Jurkat, Clone E6-1 (cell line): Measurements from ENCODE around the gene KIF3A.

ENCODE experiments used
- DNase-seq: peaks from one replicate; pipeline ENCODE4 v3.0.0-alpha.2; 2011; ENCODE audit warnings: low read depth, low spot score
- H3K4me3 ChIP-seq: 2 replicates; pipeline ENCODE4 v1.5.1; 2011; ENCODE audit warnings: mild to moderate bottlenecking, low read length, control low read depth, moderate library complexity

The KIF3A gene

GRCh38 chr5:132759114-132760048, 22.0 kb upstream of the KIF3A start:
- H3K4me3 ChIP-seq, result no peak overlapping the region
- no peak for DNase-seq

GRCh38 chr5:132758451-132758850, 21.1 kb upstream of the KIF3A start:
- no peak for DNase-seq
- no peak overlapping the region for H3K4me3 ChIP-seq

GRCh38 chr5:132756542-132756941, 19.2 kb upstream of the KIF3A start:
- no peak for DNase-seq
- H3K4me3 ChIP-seq, result no peak overlapping the region

- DNase-seq, result no peak
- H3K4me3 ChIP-seq, result no peak overlapping the region
Observed at GRCh38 chr5:132754947-132755346, 17.6 kb upstream of the KIF3A start.

GRCh38 chr5:132754111-132754510, 16.8 kb upstream of the KIF3A start:
- no peak overlapping the region for H3K4me3 ChIP-seq
- no peak for DNase-seq

GRCh38 chr5:132753135-132753987, 16.0 kb upstream of the KIF3A start:
- DNase-seq, result peak; percentile 91
- no peak overlapping the region for H3K4me3 ChIP-seq

- no peak for DNase-seq
- no peak overlapping the region for H3K4me3 ChIP-seq
Observed at GRCh38 chr5:132752581-132753125, 15.3 kb upstream of the KIF3A start.

- DNase-seq, result no peak
- no peak overlapping the region for H3K4me3 ChIP-seq
Observed at GRCh38 chr5:132751971-132752580, 14.7 kb upstream of the KIF3A start.

GRCh38 chr5:132751444-132751843, 14.1 kb upstream of the KIF3A start:
- no peak overlapping the region for H3K4me3 ChIP-seq
- DNase-seq, result no peak

- DNase-seq, result no peak
Observed at GRCh38 chr5:132750471-132751230, 13.3 kb upstream of the KIF3A start.

GRCh38 chr5:132749506-132749905, 12.2 kb upstream of the KIF3A start:
- DNase-seq, result no peak
- no peak overlapping the region for H3K4me3 ChIP-seq

More at GRCh38 chr5:132750471-132751230, 13.3 kb upstream of the KIF3A start:
- no peak overlapping the region for H3K4me3 ChIP-seq

GRCh38 chr5:132748522-132749000, 11.2 kb upstream of the KIF3A start:
- DNase-seq, result no peak
- H3K4me3 ChIP-seq, result no peak overlapping the region

- no peak for DNase-seq
- peak overlapping the region; percentile 59 for H3K4me3 ChIP-seq
Observed at GRCh38 chr5:132747616-132748440, 10.5 kb upstream of the KIF3A start.

GRCh38 chr5:132746954-132747615, 9.7 kb upstream of the KIF3A start, which contains the start of gene CCNI2:
CCNI2 (plus strand) TSS chr5:132747426; CDS start chr5:132747496, 70 bp downstream.
- DNase-seq, result no peak
- H3K4me3 ChIP-seq, result peak within 1 kb of the TSS; percentile 59

- H3K4me3 ChIP-seq, result peak overlapping the region; percentile 59
- no peak for DNase-seq
Observed at GRCh38 chr5:132746592-132746953, 9.2 kb upstream of the KIF3A start.

GRCh38 chr5:132744659-132745058, 7.3 kb upstream of the KIF3A start:
- DNase-seq, result no peak
- no peak overlapping the region for H3K4me3 ChIP-seq

- no peak overlapping the region for H3K4me3 ChIP-seq
- no peak for DNase-seq
Observed at GRCh38 chr5:132742626-132743025, 5.3 kb upstream of the KIF3A start.
